HL-60 (cell line): ENCODE results near the gene FN3K.

Experiments
- DNase-seq, 2 experiments: peaks; one replicate each; pipeline ENCODE4 v3.0.0-alpha.2; 2010 to 2020; ENCODE audit warnings: low read depth in 1 of 2, low spot score in 1 of 2
- H3K27ac ChIP-seq: fragments of 250-450 bp; sonication (Bioruptor Pico); replicated peaks from 2 replicates; pipeline ENCODE4 v1.5.1; 2020; ENCODE audit warnings: mild to moderate bottlenecking, moderate library complexity
- H3K27me3 ChIP-seq: fragments of 250-450 bp; sonication (Bioruptor Pico); 2 replicates; pipeline ENCODE4 v1.5.1; 2021; ENCODE audit warnings: mild to moderate bottlenecking, moderate library complexity; ENCODE audit not compliant: insufficient read depth, poor library complexity, severe bottlenecking
- H3K4me3 ChIP-seq: replicated peaks from 2 replicates; pipeline ENCODE4 v1.5.1; 2011; ENCODE audit warnings: mild to moderate bottlenecking, control low read depth, low read length; ENCODE audit not compliant: insufficient read depth
- CTCF ChIP-seq: IDR thresholded peaks from one replicate; pipeline ENCODE4 v1.5.1; 2011; ENCODE audit warnings: low read length, control low read depth, inconsistent platforms; ENCODE audit not compliant: insufficient read depth
- GABPA ChIP-seq: IDR thresholded peaks from 2 replicates; pipeline ENCODE4 v1.6.1; 2012; ENCODE audit warnings: low read depth
- POLR2AphosphoS5 ChIP-seq: IDR thresholded peaks from 2 replicates; pipeline ENCODE4 v1.6.1; 2012; ENCODE audit warnings: low read depth
- REST ChIP-seq: IDR thresholded peaks from 2 replicates; pipeline ENCODE4 v1.6.1; 2012; ENCODE audit warnings: low read depth; ENCODE audit not compliant: insufficient replicate concordance
- SPI1 ChIP-seq: IDR thresholded peaks from 2 replicates; pipeline ENCODE4 v1.6.1; 2012; ENCODE audit warnings: low read depth, mild to moderate bottlenecking, borderline replicate concordance

FN3K gene

DNA sequence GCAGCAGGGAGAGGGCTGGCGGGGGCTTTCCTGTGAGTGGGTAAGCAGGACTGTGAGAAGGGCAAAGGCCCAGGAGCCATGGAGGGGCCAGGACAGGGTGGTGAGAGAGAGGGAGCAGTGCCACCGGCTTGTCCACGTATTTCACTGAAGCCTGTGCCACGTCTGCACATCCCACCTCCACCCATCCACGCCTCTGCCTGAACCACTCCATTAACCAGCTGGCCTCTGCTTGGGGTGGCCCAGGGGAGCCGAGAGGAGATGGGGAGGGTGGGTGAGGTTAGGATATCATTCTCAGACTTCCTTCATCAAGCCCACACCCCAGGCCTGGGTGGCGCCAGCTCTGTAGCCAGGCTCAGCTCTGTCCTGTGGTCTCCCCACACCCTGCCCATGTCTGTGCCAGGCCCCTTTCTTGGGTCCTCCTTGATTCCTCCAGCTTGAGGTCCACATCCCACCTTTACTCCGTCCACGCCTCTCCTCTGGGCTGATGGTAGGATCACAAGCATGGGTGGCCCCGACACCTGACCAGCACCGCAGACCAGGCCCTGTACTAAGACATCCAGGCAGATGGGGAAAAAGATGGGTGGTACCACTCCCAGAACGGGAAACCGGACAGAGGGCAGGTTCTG lies 3.2 kb upstream of the FN3K start:
- Histone ChIP-seq H3K4me3 (no peak overlapping the region), H3K27me3 (no peaks in the 10 kb centered on the region), H3K27ac (no peak overlapping the region)
- TF ChIP-seq POLR2AphosphoS5: no peak
- TF ChIP-seq REST: no peak
- TF ChIP-seq SPI1: no peak
- TF ChIP-seq GABPA: no peak
- no peak for TF ChIP-seq CTCF
- DNase-seq: no peak

GRCh38 chr17:82736511-82737185 lies 1.2 kb downstream of the FN3K start:
- Histone ChIP-seq H3K27ac (no peak overlapping the region), H3K27me3 (no peaks in the 10 kb centered on the region), H3K4me3 (no peak overlapping the region)
- DNase-seq: no peak
- TF ChIP-seq SPI1 (no peak), GABPA (no peak), REST (no peak)

DNA sequence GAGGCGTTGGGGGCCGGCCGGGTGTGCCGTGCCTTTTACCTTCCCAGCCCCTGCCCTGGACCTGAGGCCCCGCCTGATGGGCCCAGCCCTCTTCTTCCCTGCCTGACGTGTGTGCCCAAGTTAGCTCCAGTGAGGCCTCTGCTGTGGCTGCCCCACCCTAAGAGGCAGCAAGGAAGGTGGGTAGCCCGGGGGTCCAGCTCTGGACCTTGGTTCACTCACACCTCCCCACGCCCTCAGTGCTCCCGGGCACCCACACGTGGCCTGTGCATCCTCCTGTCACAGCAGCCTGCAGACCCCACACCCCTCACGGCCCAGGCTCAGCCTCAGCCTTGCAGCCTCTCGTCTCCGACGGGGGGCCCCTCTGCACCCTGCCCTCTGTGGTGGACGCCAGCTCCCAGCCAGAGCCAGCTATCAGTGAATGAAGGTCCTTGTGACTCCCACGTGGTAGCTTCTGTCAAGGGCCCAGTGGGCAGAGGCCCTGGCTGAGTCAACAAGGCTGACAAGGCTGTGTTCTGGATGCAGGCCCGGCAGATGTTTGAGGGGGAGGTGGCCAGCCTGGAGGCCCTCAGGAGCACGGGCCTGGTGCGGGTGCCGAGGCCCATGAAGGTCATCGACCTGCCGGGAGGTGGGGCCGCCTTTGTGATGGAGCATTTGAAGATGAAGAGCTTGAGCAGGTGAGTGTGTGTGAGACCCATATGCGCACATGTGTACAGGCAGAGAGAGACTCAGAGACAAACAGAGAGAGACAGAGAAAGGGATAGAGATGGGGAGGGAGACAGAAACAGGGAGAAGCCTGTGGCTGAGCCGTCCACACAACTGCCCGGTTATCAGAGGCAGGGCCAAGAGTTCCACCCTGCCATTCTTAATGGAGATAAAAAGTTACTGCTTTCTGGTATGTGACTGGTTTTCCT lies 2.8 kb downstream of the FN3K start:
- no peak for TF ChIP-seq CTCF
- no peak for TF ChIP-seq REST
- TF ChIP-seq POLR2AphosphoS5: no peak
- no peak for TF ChIP-seq SPI1
- TF ChIP-seq GABPA: no peak
- DNase-seq: no peak
- no peak overlapping the region for H3K27ac ChIP-seq
- H3K27me3 ChIP-seq: no peaks in the 10 kb centered on the region
- no peak overlapping the region for H3K4me3 ChIP-seq
